ENCODE measurements around the gene VIPR1.
"Not testable (repeated sequence)": the region's sequence is repeated elsewhere in the genome, so short reads cannot be mapped to it uniquely, and the experiment has no call there.

The VIPR1 gene

DNA sequence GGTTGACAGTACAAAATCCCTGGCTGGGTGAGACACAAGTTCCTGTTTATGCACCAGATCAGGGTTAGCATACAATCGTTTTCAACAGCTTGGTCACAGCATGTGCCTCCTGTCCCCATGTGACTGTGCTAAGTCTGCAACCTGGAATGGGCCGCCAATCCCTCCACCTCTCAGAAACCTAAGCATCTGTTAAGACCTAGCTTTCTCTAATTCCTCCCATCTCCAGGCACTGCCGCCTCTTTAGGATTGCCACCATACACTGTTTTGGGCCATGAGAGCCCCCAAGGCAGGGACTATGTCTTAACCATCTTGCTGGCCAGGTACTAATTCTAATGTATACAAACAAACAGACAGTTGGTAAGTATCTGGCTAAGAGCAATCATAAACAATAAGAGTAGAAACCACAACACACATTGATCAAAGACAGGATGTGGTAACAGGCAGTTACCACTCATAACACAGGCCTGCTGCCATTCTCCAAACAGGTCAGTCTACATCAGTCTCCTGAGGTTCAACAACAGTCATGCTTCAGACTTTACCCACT lies 53.7 kb downstream of the VIPR1 start:
- TF ChIP-seq, protein P1, sequence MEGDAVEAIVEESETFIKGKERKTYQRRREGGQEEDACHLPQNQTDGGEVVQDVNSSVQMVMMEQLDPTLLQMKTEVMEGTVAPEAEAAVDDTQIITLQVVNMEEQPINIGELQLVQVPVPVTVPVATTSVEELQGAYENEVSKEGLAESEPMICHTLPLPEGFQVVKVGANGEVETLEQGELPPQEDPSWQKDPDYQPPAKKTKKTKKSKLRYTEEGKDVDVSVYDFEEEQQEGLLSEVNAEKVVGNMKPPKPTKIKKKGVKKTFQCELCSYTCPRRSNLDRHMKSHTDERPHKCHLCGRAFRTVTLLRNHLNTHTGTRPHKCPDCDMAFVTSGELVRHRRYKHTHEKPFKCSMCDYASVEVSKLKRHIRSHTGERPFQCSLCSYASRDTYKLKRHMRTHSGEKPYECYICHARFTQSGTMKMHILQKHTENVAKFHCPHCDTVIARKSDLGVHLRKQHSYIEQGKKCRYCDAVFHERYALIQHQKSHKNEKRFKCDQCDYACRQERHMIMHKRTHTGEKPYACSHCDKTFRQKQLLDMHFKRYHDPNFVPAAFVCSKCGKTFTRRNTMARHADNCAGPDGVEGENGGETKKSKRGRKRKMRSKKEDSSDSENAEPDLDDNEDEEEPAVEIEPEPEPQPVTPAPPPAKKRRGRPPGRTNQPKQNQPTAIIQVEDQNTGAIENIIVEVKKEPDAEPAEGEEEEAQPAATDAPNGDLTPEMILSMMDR (IDR thresholded peaks at IDR 0.05; ENCODE audit: low read depth, low read length, missing control alignments): no peak
- DNase-seq (ENCODE audit: extremely low read depth, low read depth): no peak
- no peak overlapping the region for H3K4me3 ChIP-seq (replicated peaks; ENCODE audit: low read depth, low read length)

DNA sequence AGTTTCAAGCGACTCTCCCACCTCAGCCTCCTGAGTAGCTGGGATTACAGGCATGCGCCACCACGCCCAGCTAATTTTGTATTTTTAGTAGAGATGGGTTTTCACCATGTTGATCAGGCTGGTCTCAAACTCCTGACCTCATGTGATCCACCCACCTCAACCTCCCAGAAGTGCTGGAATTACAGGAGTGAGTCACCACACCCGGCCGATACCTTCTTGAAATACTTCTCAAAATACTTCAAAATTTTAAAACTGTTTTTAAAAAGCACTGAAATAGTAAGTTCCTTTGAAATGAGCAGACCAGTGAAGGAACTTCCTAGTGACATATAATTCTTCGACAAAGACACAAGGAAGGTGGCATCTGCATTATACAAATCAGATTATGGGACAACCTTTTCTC lies 54.4 kb downstream of the VIPR1 start:
- not testable (repeated sequence) for H3K4me3 ChIP-seq (replicated peaks; ENCODE audit: low read depth, low read length); DNase-seq (ENCODE audit: extremely low read depth, low read depth)

DNA sequence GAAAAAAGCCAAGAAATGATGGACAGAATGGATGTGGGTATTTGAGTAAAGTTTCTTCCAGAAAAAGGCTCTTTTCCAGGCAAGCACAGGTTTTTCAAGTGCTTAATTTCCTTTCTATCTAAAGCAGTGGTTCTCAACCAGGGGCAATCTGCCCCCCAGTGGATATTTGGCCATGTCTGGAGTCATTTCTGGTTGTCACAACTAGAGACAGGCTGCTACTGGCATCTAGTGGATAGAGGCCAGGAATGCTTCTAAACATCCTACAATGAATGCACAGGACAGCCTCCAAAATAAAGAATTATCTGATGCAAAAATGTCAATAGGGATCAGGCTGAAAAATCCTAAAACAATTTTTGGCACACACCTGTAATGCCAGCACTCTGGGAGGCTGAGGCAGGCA lies 55.4 kb downstream of the VIPR1 start:
- DNase-seq (ENCODE audit: extremely low read depth, low read depth): no peak
- no peak overlapping the region for H3K4me3 ChIP-seq (replicated peaks; ENCODE audit: low read depth, low read length)
- TF ChIP-seq, protein P1 (IDR thresholded peaks at IDR 0.05; ENCODE audit: low read depth, low read length, missing control alignments): peak; percentile 12

DNA sequence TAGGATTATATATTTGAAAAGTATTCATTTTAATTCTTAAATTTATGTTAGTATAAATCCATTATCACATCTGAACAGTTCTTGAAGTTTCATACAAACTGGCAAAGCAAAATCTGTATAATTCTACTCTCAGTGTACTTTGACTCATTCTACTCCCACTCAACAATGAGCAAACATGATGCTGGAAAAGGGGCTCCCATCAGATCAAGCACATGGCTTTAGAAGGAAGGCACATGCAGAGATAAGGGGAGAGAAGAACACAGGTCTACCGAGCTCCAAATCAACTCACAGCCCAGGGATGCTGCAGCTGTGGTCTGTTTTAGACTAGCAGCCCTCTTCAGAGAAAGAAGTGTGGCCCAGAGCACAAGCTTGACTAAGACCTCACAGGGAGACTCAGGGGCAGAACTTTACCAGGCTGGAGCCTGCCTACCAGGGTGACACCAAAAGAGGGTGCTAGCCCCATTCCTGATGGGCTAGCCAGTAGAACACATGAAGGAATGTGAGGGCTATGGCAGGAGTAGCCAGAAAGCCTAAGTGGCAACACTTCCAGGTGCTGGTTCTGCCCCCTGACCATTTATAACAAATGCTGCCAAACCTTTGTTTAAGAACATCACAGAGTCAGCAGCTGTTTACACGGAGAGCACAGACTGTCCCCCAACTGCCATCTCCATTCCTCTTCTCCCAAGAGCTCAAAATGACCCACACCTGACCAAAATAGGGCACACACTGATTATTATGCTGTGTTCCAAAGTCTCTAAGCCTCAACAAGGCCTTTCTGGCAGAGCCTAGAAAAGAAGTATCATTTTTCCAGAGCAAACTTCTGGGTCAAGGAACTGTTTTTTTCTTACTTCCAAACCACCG lies 59.8 kb downstream of the VIPR1 start:
- TF ChIP-seq, protein P1 (IDR thresholded peaks at IDR 0.05; ENCODE audit: low read depth, low read length, missing control alignments): peak; percentile 5
- no peak for DNase-seq (ENCODE audit: extremely low read depth, low read depth)
- H3K4me3 ChIP-seq (replicated peaks; ENCODE audit: low read depth, low read length): no peak overlapping the region

DNA sequence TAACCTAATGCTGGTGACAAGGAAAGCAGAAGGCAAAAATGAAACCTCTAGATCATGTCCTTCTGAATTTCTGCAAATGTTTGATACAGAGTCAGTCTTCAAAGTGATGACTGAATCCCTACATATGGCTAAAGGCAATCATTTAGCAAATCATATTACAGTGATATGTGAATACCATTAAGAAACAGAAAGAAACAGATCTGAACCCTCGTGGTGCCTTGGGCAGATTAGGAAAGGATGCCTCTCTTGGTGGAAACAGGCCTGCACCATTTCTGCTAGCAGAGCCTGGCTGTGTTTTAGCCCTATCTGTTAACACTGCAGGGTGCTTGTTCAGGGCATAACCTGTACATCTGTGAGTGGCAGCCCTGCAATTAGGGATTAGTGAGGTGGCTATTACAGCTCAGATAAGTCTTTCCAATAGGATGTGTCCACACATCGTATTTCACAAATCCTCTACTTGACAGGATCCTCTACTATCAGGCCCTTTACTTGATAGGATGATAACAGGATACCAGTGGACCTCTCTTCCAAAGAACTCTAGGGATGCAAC lies 67.2 kb downstream of the VIPR1 start:
- TF ChIP-seq, protein P1 (IDR thresholded peaks at IDR 0.05; ENCODE audit: low read depth, low read length, missing control alignments): no peak

DNA sequence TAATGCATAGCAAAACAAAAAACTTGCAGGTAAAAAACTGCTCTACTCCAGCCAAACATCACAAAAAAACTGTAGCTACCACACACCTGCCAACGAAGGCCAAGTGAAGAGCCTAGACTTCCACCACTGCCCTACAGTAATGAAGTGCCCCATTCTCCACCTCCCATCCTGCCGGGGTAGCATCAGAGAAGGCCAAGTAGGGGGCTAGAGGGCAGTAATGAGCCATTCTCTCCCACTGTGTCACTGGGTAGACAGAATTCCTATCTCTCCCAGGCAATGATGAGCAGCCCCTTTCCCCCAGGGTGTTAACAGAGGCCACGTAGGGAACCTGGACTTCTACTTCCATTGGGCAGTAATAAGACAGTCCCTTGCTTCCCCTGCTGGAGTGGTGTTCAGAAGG lies 69.8 kb downstream of the VIPR1 start:
- TF ChIP-seq, protein P1 (IDR thresholded peaks at IDR 0.05; ENCODE audit: low read depth, low read length, missing control alignments): peak; percentile 68
- no peak overlapping the region for H3K4me3 ChIP-seq (replicated peaks; ENCODE audit: low read depth, low read length)
- DNase-seq (ENCODE audit: extremely low read depth, low read depth): no peak

More for the DNA sequence above, 67.2 kb downstream of the VIPR1 start:
- no peak overlapping the region for H3K4me3 ChIP-seq (replicated peaks; ENCODE audit: low read depth, low read length)
- DNase-seq (ENCODE audit: extremely low read depth, low read depth): no peak

DNA sequence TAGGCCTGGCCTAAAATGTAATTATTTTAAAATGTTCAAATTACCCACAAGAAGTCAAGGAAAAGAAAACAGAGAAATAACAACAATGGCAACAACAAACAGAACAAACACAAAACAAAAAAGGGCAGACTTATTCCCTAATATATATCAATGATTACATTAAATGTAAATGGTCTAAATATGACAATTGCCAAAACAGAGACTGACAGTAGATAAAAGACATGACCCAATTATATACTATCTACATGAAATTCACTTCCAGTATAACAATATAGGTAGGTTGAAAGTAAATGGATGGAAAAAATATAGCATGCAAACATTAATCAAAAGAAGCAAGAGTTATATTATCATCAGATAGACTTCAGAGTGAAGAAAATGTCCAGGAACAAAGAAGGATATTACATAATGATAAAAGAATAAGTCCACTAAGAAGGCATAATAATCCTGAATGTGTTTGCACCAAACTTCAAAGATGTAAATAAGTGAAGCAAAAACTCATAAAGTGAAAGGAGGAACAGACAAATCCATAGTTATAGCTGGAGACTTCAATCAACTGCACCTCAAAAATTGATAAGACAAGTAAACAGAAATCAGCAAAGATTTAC lies 72.8 kb downstream of the VIPR1 start:
- no peak for DNase-seq (ENCODE audit: extremely low read depth, low read depth)
- TF ChIP-seq, protein P1 (IDR thresholded peaks at IDR 0.05; ENCODE audit: low read depth, low read length, missing control alignments): no peak
- no peak overlapping the region for H3K4me3 ChIP-seq (replicated peaks; ENCODE audit: low read depth, low read length)

Measured in HFF-Myc (cell line).